Measurements from ENCODE around the gene KCNK7. TPM values are rescaled to one million over a fixed set of nuclear protein-coding genes. Genes with fewer than 3 reads are reported as not detected.

Gene KCNK7
- total RNA-seq, 2 experiments from 2014 or later, result 0.27 to 0.37 TPM

- H3K27me3 Mint-ChIP-seq, result no peaks in the 10 kb centered on the region
- H3K4me3 Mint-ChIP-seq, result peak overlapping the region; percentile 90
- peaks cover 41% of the 10 kb centered on the region for H3K36me3 Mint-ChIP-seq (ENCODE audit: low read depth)
- ChIA-PET POLR2A (interaction anchor here (0.7 to 3.2 kb wide), 4 partner anchors 16 to 83 kb away, joined by 3 to 18 read pairs (median 7); partner anchors contain the start of genes PCNX3 and RNASEH2C), CTCF (interaction anchor here (0.7 to 2.9 kb wide), 6 partner anchors 11 to 251 kb away, joined by 3 to 13 read pairs (median 4); partner anchors contain the start of gene FIBP)
- intact Hi-C loops (cut with DNase I, micrococcal nuclease), result no loop called here
- no peak for ATAC-seq
- peak overlapping the region; percentile 82 for H3K27ac Mint-ChIP-seq
- no peaks in the 10 kb centered on the region for H3K9me3 Mint-ChIP-seq (ENCODE audit: low read depth)
- DNase-seq, result no peak
- peaks cover 42% of the 10 kb centered on the region for H3K4me1 Mint-ChIP-seq
Observed at GRCh38 chr11:65637032-65637557, 41.5 kb upstream of the KCNK7 start.

- Mint-ChIP-seq H3K27ac (peak overlapping the region; percentile 72), H3K4me3 (no peak overlapping the region), H3K36me3 (ENCODE audit: low read depth) (peaks cover 39% of the 10 kb centered on the region), H3K9me3 (ENCODE audit: low read depth) (no peaks in the 10 kb centered on the region), H3K4me1 (peaks cover 35% of the 10 kb centered on the region), H3K27me3 (no peaks in the 10 kb centered on the region)
- ATAC-seq, result no peak
- intact Hi-C loops (cut with DNase I, micrococcal nuclease), result no loop called here
- ChIA-PET CTCF (interaction anchor here (0.9 to 2.9 kb wide), 2 partner anchors 11 to 20 kb away, joined by 3 to 13 read pairs; no protein-coding TSS in a partner anchor), POLR2A (no interaction called here)
- no peak for DNase-seq
Observed at GRCh38 chr11:65636108-65637031, 40.8 kb upstream of the KCNK7 start.

GRCh38 chr11:65634905-65635731 is 39.5 kb upstream of the KCNK7 start:
- H3K36me3 Mint-ChIP-seq (ENCODE audit: low read depth), result peaks cover 34% of the 10 kb centered on the region
- no peaks in the 10 kb centered on the region for H3K9me3 Mint-ChIP-seq (ENCODE audit: low read depth)
- intact Hi-C loops (cut with DNase I, micrococcal nuclease), result no loop called here
- ATAC-seq, result no peak
- no peak for DNase-seq
- POLR2A ChIA-PET, result no interaction called here
- H3K27ac Mint-ChIP-seq, result peak overlapping the region; percentile 8
- no peak overlapping the region for H3K4me3 Mint-ChIP-seq
- CTCF ChIA-PET, result interaction anchor here (1.5 kb wide), 1 partner anchor 12 kb away, joined by 4 read pairs; no protein-coding TSS in a partner anchor
- H3K27me3 Mint-ChIP-seq, result no peaks in the 10 kb centered on the region
- H3K4me1 Mint-ChIP-seq, result peaks cover 28% of the 10 kb centered on the region

GRCh38 chr11:65634440-65634839 is 38.8 kb upstream of the KCNK7 start:
- Mint-ChIP-seq H3K4me3 (no peak overlapping the region), H3K36me3 (ENCODE audit: low read depth) (peaks cover 28% of the 10 kb centered on the region), H3K4me1 (peaks cover 22% of the 10 kb centered on the region), H3K27ac (no peak overlapping the region), H3K27me3 (no peaks in the 10 kb centered on the region), H3K9me3 (ENCODE audit: low read depth) (no peaks in the 10 kb centered on the region)
- ATAC-seq, result no peak
- ChIA-PET CTCF (interaction anchor here (1.5 kb wide), 1 partner anchor 11 kb away, joined by 4 read pairs; no protein-coding TSS in a partner anchor), POLR2A (interaction anchor here (1.0 kb wide), 1 partner anchor 29 kb away, joined by 3 read pairs; no protein-coding TSS in a partner anchor)
- DNase-seq, result no peak
- intact Hi-C loops (cut with DNase I, micrococcal nuclease), result no loop called here

- Mint-ChIP-seq H3K27me3 (no peaks in the 10 kb centered on the region), H3K4me1 (peaks cover 19% of the 10 kb centered on the region), H3K27ac (peak overlapping the region; percentile 67), H3K9me3 (ENCODE audit: low read depth) (no peaks in the 10 kb centered on the region), H3K4me3 (no peak overlapping the region), H3K36me3 (ENCODE audit: low read depth) (peaks cover 32% of the 10 kb centered on the region)
- POLR2A ChIA-PET, result interaction anchor here (0.6 to 1.0 kb wide), 2 partner anchors 29 to 986 kb away, joined by 3 read pairs; no protein-coding TSS in a partner anchor
- CTCF ChIA-PET, result interaction anchor here (1.5 kb wide), 1 partner anchor 10 kb away, joined by 4 read pairs; no protein-coding TSS in a partner anchor
- ATAC-seq (no peak), DNase-seq (no peak)
- intact Hi-C loops (cut with DNase I, micrococcal nuclease), result no loop called here
Observed at GRCh38 chr11:65634109-65634436, 38.5 kb upstream of the KCNK7 start.

GRCh38 chr11:65633390-65634108 is 37.9 kb upstream of the KCNK7 start:
- Mint-ChIP-seq H3K27ac (peak overlapping the region; percentile 67), H3K27me3 (no peaks in the 10 kb centered on the region), H3K4me1 (peaks cover 14% of the 10 kb centered on the region), H3K36me3 (ENCODE audit: low read depth) (peaks cover 30% of the 10 kb centered on the region), H3K4me3 (no peak overlapping the region), H3K9me3 (ENCODE audit: low read depth) (no peaks in the 10 kb centered on the region)
- DNase-seq (no peak), ATAC-seq (no peak)
- ChIA-PET CTCF (interaction anchor here (0.9 to 1.5 kb wide), 2 partner anchors 10 to 25 kb away, joined by 3 to 4 read pairs; no protein-coding TSS in a partner anchor), POLR2A (interaction anchor here (0.6 to 1.4 kb wide), 5 partner anchors 11 to 987 kb away, joined by 3 to 6 read pairs (median 3); partner anchors contain the start of gene FIBP)
- intact Hi-C loops (cut with DNase I, micrococcal nuclease), result no loop called here

- H3K4me3 Mint-ChIP-seq, result no peak overlapping the region
- no peak for ATAC-seq
- ChIA-PET CTCF (interaction anchor here (1.2 kb wide), 1 partner anchor 150 kb away, joined by 4 read pairs; no protein-coding TSS in a partner anchor), POLR2A (no interaction called here)
- peaks cover 42% of the 10 kb centered on the region for H3K36me3 Mint-ChIP-seq (ENCODE audit: low read depth)
- H3K4me1 Mint-ChIP-seq, result peaks cover 4% of the 10 kb centered on the region
- no peak for DNase-seq
- H3K27ac Mint-ChIP-seq, result no peak overlapping the region
- intact Hi-C loops (cut with DNase I, micrococcal nuclease), result no loop called here
- no peaks in the 10 kb centered on the region for H3K27me3 Mint-ChIP-seq
- no peaks in the 10 kb centered on the region for H3K9me3 Mint-ChIP-seq (ENCODE audit: low read depth)
Observed at GRCh38 chr11:65630215-65630614, 34.6 kb upstream of the KCNK7 start.

GRCh38 chr11:65629579-65629978 is 34.0 kb upstream of the KCNK7 start:
- intact Hi-C loops (cut with DNase I, micrococcal nuclease), result no loop called here
- ATAC-seq, result no peak

GRCh38 chr11:65627202-65627601 is 31.6 kb upstream of the KCNK7 start:
- intact Hi-C loops (cut with DNase I, micrococcal nuclease), result loop anchor here in 1 of 2 experiments (2.0 kb wide), 1 partner anchor 362 kb away; no protein-coding TSS in a partner anchor
- H3K4me1 Mint-ChIP-seq, result no peaks in the 10 kb centered on the region
- H3K4me3 Mint-ChIP-seq, result no peak overlapping the region
- POLR2A ChIA-PET, result no interaction called here
- H3K36me3 Mint-ChIP-seq (ENCODE audit: low read depth), result peaks cover 48% of the 10 kb centered on the region
- H3K27ac Mint-ChIP-seq, result no peak overlapping the region
- no peaks in the 10 kb centered on the region for H3K9me3 Mint-ChIP-seq (ENCODE audit: low read depth)
- CTCF ChIA-PET, result interaction anchor here (0.7 to 2.9 kb wide), 3 partner anchors 11 to 143 kb away, joined by 4 to 13 read pairs (median 7); partner anchors contain the start of gene SIPA1
- H3K27me3 Mint-ChIP-seq, result no peaks in the 10 kb centered on the region
- ATAC-seq, result no peak
- DNase-seq, result no peak

More at GRCh38 chr11:65629579-65629978, 34.0 kb upstream of the KCNK7 start:
- peaks cover 4% of the 10 kb centered on the region for H3K4me1 Mint-ChIP-seq
- ChIA-PET POLR2A (no interaction called here), CTCF (no interaction called here)
- DNase-seq, result no peak
- H3K36me3 Mint-ChIP-seq (ENCODE audit: low read depth), result peaks cover 42% of the 10 kb centered on the region
- H3K4me3 Mint-ChIP-seq, result no peak overlapping the region
- H3K27ac Mint-ChIP-seq, result no peak overlapping the region
- H3K9me3 Mint-ChIP-seq (ENCODE audit: low read depth), result no peaks in the 10 kb centered on the region
- no peaks in the 10 kb centered on the region for H3K27me3 Mint-ChIP-seq

- CTCF ChIA-PET, result interaction anchor here (0.9 to 2.9 kb wide), 10 partner anchors 9 to 191 kb away, joined by 3 to 13 read pairs (median 4); partner anchors contain the start of gene SIPA1
- H3K9me3 Mint-ChIP-seq (ENCODE audit: low read depth), result no peaks in the 10 kb centered on the region
- H3K4me1 Mint-ChIP-seq, result no peaks in the 10 kb centered on the region
- POLR2A ChIA-PET, result interaction anchor here (0.6 kb wide), 1 partner anchor 232 kb away, joined by 3 read pairs; no protein-coding TSS in a partner anchor
- intact Hi-C loops (cut with DNase I, micrococcal nuclease), result loop anchor here in 1 of 2 experiments (1.0 to 2.0 kb wide), 2 partner anchors 193 to 363 kb away; no protein-coding TSS in a partner anchor
- peak; percentile 73 for DNase-seq
- H3K27me3 Mint-ChIP-seq, result no peaks in the 10 kb centered on the region
- H3K36me3 Mint-ChIP-seq (ENCODE audit: low read depth), result peaks cover 51% of the 10 kb centered on the region
- no peak overlapping the region for H3K27ac Mint-ChIP-seq
- H3K4me3 Mint-ChIP-seq, result no peak overlapping the region
- ATAC-seq, result peak; percentile 85
Observed at GRCh38 chr11:65625628-65626342, 30.2 kb upstream of the KCNK7 start.

Measured in activated CD4-positive, alpha-beta T cell treated with anti-CD3 and anti-CD28 coated beads for 36 hours (primary cell).